Peyer's patch (tissue), 4 donors: ENCODE data around the gene COL23A1.

ENCODE experiments used
- CTCF ChIP-seq, 6 experiments: fragments of 450-650 bp in 4 of 6; fragments of 200-600 bp in 2 of 6; sonication (generic) in 1 of 6; IDR thresholded peaks; one replicate each; pipeline ENCODE4 v1.5.1; 2017 to 2019; ENCODE audit warnings: antibody characterized with exemption in 6 of 6, mild to moderate bottlenecking in 3 of 6, moderate library complexity in 1 of 6
- POLR2A ChIP-seq, 2 donors: fragments of 450-650 bp; IDR thresholded peaks; one replicate each; pipeline ENCODE4 v1.5.1; 2017; ENCODE audit warnings: antibody characterized with exemption in 2 of 2, mild to moderate bottlenecking in 2 of 2, moderate library complexity in 2 of 2

GRCh38 chr5:178283520-178283919 is 306.7 kb downstream of the COL23A1 start:
- TF ChIP-seq CTCF (IDR thresholded peaks at IDR 0.05) (no peak), POLR2A (IDR thresholded peaks at IDR 0.05) (no peak)
